HEK293T (cell line): ENCODE data around the gene SENP8.

Experiments used
- CTCF ChIA-PET: fragments of 350-600 bp; formaldehyde crosslinking; extraction: SDS; loops from one replicate; lab custom pipeline; 2021; ENCODE audit warnings: antibody characterized with exemption, inconsistent platforms; lab: Yijun Ruan, JAX
- POLR2A ChIA-PET: fragments of 350-600 bp; formaldehyde crosslinking; extraction: SDS; loops from one replicate; lab custom pipeline; 2020; ENCODE audit warnings: antibody characterized with exemption, inconsistent platforms; lab: Yijun Ruan, JAX
- DNase-seq: peaks from one replicate; pipeline ENCODE4 v3.0.0; 2012; ENCODE audit warnings: mixed read lengths; ENCODE audit errors: extremely low spot score
- ARNT ChIP-seq: fragments of 450-650 bp; IDR thresholded peaks from 2 replicates; pipeline ENCODE4 v1.6.1; 2017; ENCODE audit warnings: mild to moderate bottlenecking
- BHLHE40 ChIP-seq: fragments of 450-650 bp; IDR thresholded peaks from 2 replicates; pipeline ENCODE4 v1.6.1; 2016; ENCODE audit warnings: mild to moderate bottlenecking, moderate library complexity, borderline replicate concordance
- CTBP1 ChIP-seq: fragments of 450-650 bp; IDR thresholded peaks from 2 replicates; pipeline ENCODE4 v1.6.1; 2016; ENCODE audit warnings: borderline replicate concordance
- ELF4 ChIP-seq: fragments of 450-650 bp; IDR thresholded peaks from 2 replicates; pipeline ENCODE4 v1.6.1; 2017; ENCODE audit warnings: antibody characterized with exemption
- FOXA1 ChIP-seq: fragments of 450-650 bp; IDR thresholded peaks from 2 replicates; pipeline ENCODE4 v1.6.1; 2016; ENCODE audit warnings: mild to moderate bottlenecking
- FOXK2 ChIP-seq: fragments of 450-650 bp; IDR thresholded peaks from 2 replicates; pipeline ENCODE4 v1.6.1; 2016; ENCODE audit warnings: mild to moderate bottlenecking
- FOXM1 ChIP-seq: fragments of 450-650 bp; IDR thresholded peaks from 2 replicates; pipeline ENCODE4 v1.6.1; 2017; ENCODE audit warnings: mild to moderate bottlenecking, borderline replicate concordance
- HDGF ChIP-seq: fragments of 450-650 bp; IDR thresholded peaks from 2 replicates; pipeline ENCODE4 v1.6.1; 2017; ENCODE audit warnings: antibody characterized with exemption, borderline replicate concordance
- L3MBTL2 ChIP-seq: fragments of 450-650 bp; conservative IDR thresholded peaks from 2 replicates; pipeline ENCODE4 v1.6.1; 2016; ENCODE audit warnings: mild to moderate bottlenecking
- LEF1 ChIP-seq: fragments of 450-650 bp; IDR thresholded peaks from 2 replicates; pipeline ENCODE4 v1.6.1; 2017; ENCODE audit warnings: mild to moderate bottlenecking, borderline replicate concordance
- NFRKB ChIP-seq: fragments of 450-650 bp; IDR thresholded peaks from 2 replicates; pipeline ENCODE4 v1.6.1; 2016; ENCODE audit warnings: mild to moderate bottlenecking, moderate library complexity
- PKNOX1 ChIP-seq: fragments of 450-650 bp; IDR thresholded peaks from 2 replicates; pipeline ENCODE4 v1.6.1; 2016
- SP1 ChIP-seq: fragments of 450-650 bp; IDR thresholded peaks from 2 replicates; pipeline ENCODE4 v1.6.1; 2017
- SUZ12 ChIP-seq: fragments of 450-650 bp; IDR thresholded peaks from 2 replicates; pipeline ENCODE4 v1.6.1; 2016; ENCODE audit warnings: mild to moderate bottlenecking
- TARDBP ChIP-seq: fragments of 450-650 bp; IDR thresholded peaks from 2 replicates; pipeline ENCODE4 v1.6.1; 2016
- ZNF384 ChIP-seq: fragments of 450-650 bp; IDR thresholded peaks from 2 replicates; pipeline ENCODE4 v1.6.1; 2016

SENP8 gene

GRCh38 chr15:72141171-72142084 lies 23.2 kb downstream of the SENP8 start:
- CTCF ChIA-PET = interaction anchor here (0.8 to 1.1 kb wide), 2 partner anchors 14 to 340 kb away, joined by 3 to 5 read pairs; no protein-coding TSS in a partner anchor

GRCh38 chr15:72146221-72146620 lies 28.0 kb downstream of the SENP8 start:
- CTCF ChIA-PET = no interaction called here
- POLR2A ChIA-PET = interaction anchor here (1.0 kb wide), 1 partner anchor 28 kb away, joined by 3 read pairs; the partner anchor contains the start of genes MYO9A and SENP8
- no peak for TF ChIP-seq L3MBTL2
- no peak for TF ChIP-seq NFRKB
- TF ChIP-seq HDGF = no peak
- no peak for TF ChIP-seq FOXM1
- no peak for TF ChIP-seq ZNF384
- TF ChIP-seq SUZ12 = no peak
- no peak for TF ChIP-seq CTBP1
- TF ChIP-seq TARDBP = no peak
- TF ChIP-seq LEF1 = no peak
- no peak for TF ChIP-seq FOXK2
- TF ChIP-seq ELF4 = no peak
- TF ChIP-seq BHLHE40 = no peak
- no peak for TF ChIP-seq PKNOX1
- no peak for TF ChIP-seq FOXA1
- no peak for TF ChIP-seq SP1
- no peak for TF ChIP-seq ARNT
- no peak for DNase-seq

More at GRCh38 chr15:72141171-72142084, 23.2 kb downstream of the SENP8 start:
- TF ChIP-seq FOXA1 (no peak), NFRKB (no peak), ZNF384 (no peak), ARNT (no peak), SP1 (no peak), PKNOX1 (no peak), SUZ12 (no peak), TARDBP (no peak), FOXM1 (no peak), CTBP1 (no peak), BHLHE40 (no peak), L3MBTL2 (no peak), ELF4 (no peak), FOXK2 (no peak), LEF1 (no peak), HDGF (no peak)
- POLR2A ChIA-PET = interaction anchor here (1.7 kb wide), 1 partner anchor 24 kb away, joined by 6 read pairs; the partner anchor contains the start of genes MYO9A and SENP8
- DNase-seq = no peak

GRCh38 chr15:72146934-72147333 lies 28.7 kb downstream of the SENP8 start:
- DNase-seq = no peak
- TF ChIP-seq BHLHE40 (no peak), L3MBTL2 (no peak), FOXK2 (no peak), SP1 (no peak), SUZ12 (no peak), ZNF384 (no peak), CTBP1 (no peak), HDGF (no peak)
- ChIA-PET CTCF (no interaction called here), POLR2A (interaction anchor here (1.0 kb wide), 1 partner anchor 29 kb away, joined by 3 read pairs; the partner anchor contains the start of genes MYO9A and SENP8)

- ChIA-PET CTCF (no interaction called here), POLR2A (no interaction called here)
- DNase-seq = no peak
- TF ChIP-seq SP1 (no peak), ZNF384 (no peak), CTBP1 (no peak), LEF1 (no peak), SUZ12 (no peak), ELF4 (no peak), PKNOX1 (no peak), FOXA1 (no peak), TARDBP (no peak), FOXK2 (no peak), FOXM1 (no peak)
These were observed 29.2 kb downstream of the SENP8 start for GRCh38 chr15:72147418-72147817.

GRCh38 chr15:72153269-72154000 lies 35.2 kb downstream of the SENP8 start:
- ChIA-PET POLR2A (no interaction called here), CTCF (interaction anchor here (0.5 to 1.0 kb wide), 3 partner anchors 9 to 46 kb away, joined by 3 to 6 read pairs (median 4); no protein-coding TSS in a partner anchor)
- no peak for TF ChIP-seq FOXK2
- no peak for TF ChIP-seq SUZ12
- no peak for TF ChIP-seq FOXM1
- no peak for TF ChIP-seq NFRKB
- TF ChIP-seq BHLHE40 = no peak
- no peak for TF ChIP-seq HDGF
- TF ChIP-seq ARNT = no peak
- no peak for TF ChIP-seq FOXA1
- no peak for TF ChIP-seq CTBP1
- TF ChIP-seq ELF4 = no peak
- no peak for TF ChIP-seq L3MBTL2
- TF ChIP-seq ZNF384 = no peak
- TF ChIP-seq LEF1 = no peak
- TF ChIP-seq SP1 = no peak
- no peak for TF ChIP-seq PKNOX1
- TF ChIP-seq TARDBP = no peak
- no peak for DNase-seq
